ENCODE data around the gene ITGB7. TPM values are rescaled to one million over a fixed set of nuclear protein-coding genes. Genes with fewer than 3 reads are reported as not detected.

The ITGB7 gene
- total RNA-seq, 4 donors from 2014 or later = 6.5 to 13.2 (median 7.8) TPM

GRCh38 chr12:53159195-53159839, 47.7 kb downstream of the ITGB7 start:
- peak; percentile 82 to 97 for DNase-seq (ENCODE audit: low spot score in 2 of 2)
- no peak overlapping the region for H3K4me3 ChIP-seq (ENCODE audit: low read depth, poor library complexity, severe bottlenecking)
- intact Hi-C loops (cut with DNase I; ENCODE audit: low total_unique reads) = no loop called here
- 12 to 14% methylated on average over 14 of the region's 14 CpGs for WGBS, 2 donors
- no peak for TF ChIP-seq POLR2A (IDR thresholded peaks at IDR 0.05)
- TF ChIP-seq, protein P1, sequence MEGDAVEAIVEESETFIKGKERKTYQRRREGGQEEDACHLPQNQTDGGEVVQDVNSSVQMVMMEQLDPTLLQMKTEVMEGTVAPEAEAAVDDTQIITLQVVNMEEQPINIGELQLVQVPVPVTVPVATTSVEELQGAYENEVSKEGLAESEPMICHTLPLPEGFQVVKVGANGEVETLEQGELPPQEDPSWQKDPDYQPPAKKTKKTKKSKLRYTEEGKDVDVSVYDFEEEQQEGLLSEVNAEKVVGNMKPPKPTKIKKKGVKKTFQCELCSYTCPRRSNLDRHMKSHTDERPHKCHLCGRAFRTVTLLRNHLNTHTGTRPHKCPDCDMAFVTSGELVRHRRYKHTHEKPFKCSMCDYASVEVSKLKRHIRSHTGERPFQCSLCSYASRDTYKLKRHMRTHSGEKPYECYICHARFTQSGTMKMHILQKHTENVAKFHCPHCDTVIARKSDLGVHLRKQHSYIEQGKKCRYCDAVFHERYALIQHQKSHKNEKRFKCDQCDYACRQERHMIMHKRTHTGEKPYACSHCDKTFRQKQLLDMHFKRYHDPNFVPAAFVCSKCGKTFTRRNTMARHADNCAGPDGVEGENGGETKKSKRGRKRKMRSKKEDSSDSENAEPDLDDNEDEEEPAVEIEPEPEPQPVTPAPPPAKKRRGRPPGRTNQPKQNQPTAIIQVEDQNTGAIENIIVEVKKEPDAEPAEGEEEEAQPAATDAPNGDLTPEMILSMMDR (IDR thresholded peaks at IDR 0.05) = peak in 2 of 3 donors; percentile 67 to 95

GRCh38 chr12:53152390-53152789, 54.7 kb downstream of the ITGB7 start:
- no peak for DNase-seq (ENCODE audit: low spot score in 2 of 2)
- no peak for TF ChIP-seq POLR2A (IDR thresholded peaks at IDR 0.05)
- TF ChIP-seq, protein P1 (IDR thresholded peaks at IDR 0.05) = no peak
- no peak overlapping the region for H3K4me3 ChIP-seq (ENCODE audit: low read depth, poor library complexity, severe bottlenecking)
- intact Hi-C loops (cut with DNase I; ENCODE audit: low total_unique reads) = no loop called here

DNA sequence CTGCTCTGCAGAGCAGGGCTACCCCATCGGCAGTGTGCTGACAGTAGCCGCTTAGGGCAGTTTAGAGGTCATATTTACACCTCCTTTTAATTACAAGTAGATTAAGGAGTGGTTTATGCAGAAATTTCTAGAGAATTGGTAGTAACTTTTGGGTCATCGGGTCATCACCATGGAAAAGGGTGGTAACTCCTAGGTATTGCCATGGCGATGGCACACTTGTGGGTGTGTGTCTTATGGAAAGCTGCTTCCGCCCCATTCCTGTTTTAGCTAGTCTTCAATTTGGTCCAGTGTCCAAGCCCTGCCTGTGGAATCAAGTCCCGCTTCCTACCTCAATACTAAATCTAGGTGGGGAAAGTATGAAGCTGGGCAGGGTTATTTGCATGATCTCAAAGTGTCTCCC, 56.0 kb downstream of the ITGB7 start:
- peak in 1 of 2 donors; percentile 36 for DNase-seq (ENCODE audit: low spot score in 2 of 2)
- TF ChIP-seq, protein P1 (IDR thresholded peaks at IDR 0.05) = no peak
- no peak for TF ChIP-seq POLR2A (IDR thresholded peaks at IDR 0.05)
- WGBS, 2 donors = 85 to 90% methylated on average over 6 of the region's 6 CpGs
- H3K4me3 ChIP-seq (ENCODE audit: low read depth, poor library complexity, severe bottlenecking) = no peak overlapping the region
- intact Hi-C loops (cut with DNase I; ENCODE audit: low total_unique reads) = no loop called here

DNA sequence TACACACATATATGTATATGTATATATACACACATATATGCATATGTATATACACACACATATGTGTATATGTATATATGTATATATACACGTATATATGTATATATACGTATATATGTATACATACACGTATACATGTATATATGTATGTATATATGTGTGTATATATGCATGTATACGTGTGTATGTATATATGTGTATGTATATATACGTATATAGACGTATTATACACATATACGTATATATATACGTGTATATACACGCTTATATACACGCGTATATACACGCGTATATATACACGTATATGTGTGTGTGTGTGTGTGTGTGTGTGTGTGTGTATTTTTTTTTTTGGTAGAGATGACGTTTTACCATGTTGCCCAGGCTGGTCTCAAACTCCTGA, 59.4 kb downstream of the ITGB7 start:
- no peak for DNase-seq (ENCODE audit: low spot score in 2 of 2)
- TF ChIP-seq, protein P1 (IDR thresholded peaks at IDR 0.05) = no peak
- TF ChIP-seq POLR2A (IDR thresholded peaks at IDR 0.05) = no peak
- 89% methylated on average over 15 of the region's 15 CpGs for WGBS, 2 donors
- intact Hi-C loops (cut with DNase I; ENCODE audit: low total_unique reads) = no loop called here
- H3K4me3 ChIP-seq (ENCODE audit: low read depth, poor library complexity, severe bottlenecking) = no peak overlapping the region

GRCh38 chr12:53147181-53147580, 59.9 kb downstream of the ITGB7 start:
- intact Hi-C loops (cut with DNase I; ENCODE audit: low total_unique reads) = no loop called here
- 84 to 90% methylated on average over 5 of the region's 5 CpGs for whole genome bisulfite sequencing, 2 donors
- TF ChIP-seq POLR2A (IDR thresholded peaks at IDR 0.05) = no peak
- TF ChIP-seq, protein P1 (IDR thresholded peaks at IDR 0.05) = no peak
- no peak for DNase-seq (ENCODE audit: low spot score in 2 of 2)
- H3K4me3 ChIP-seq (ENCODE audit: low read depth, poor library complexity, severe bottlenecking) = no peak overlapping the region

Measured in lower leg skin (tissue), 4 donors.